CD14-positive monocyte (primary cell): Measurements from ENCODE around the gene EEF2KMT. TPM values are rescaled to one million over a fixed set of nuclear protein-coding genes. Genes with fewer than 3 reads are reported as not detected.
"Not testable (repeated sequence)": the region's sequence is repeated elsewhere in the genome, so short reads cannot be mapped to it uniquely, and the experiment has no call there.

Experiments used
- DNase-seq, 3 donors: peaks; one replicate each; pipeline ENCODE4 v3.0.0-alpha.2; 2011 to 2022
- H2AFZ ChIP-seq: 2 replicates; pipeline ENCODE4 v1.6.0; 2012; ENCODE audit warnings: mild to moderate bottlenecking, low read depth, low read length, inconsistent platforms; ENCODE audit not compliant: insufficient read depth, poor library complexity, severe bottlenecking
- H3K27ac ChIP-seq, 2 donors: 1 replicate in 1 of 2; 2 replicates in 1 of 2; pipeline ENCODE4 v1.5.1; 2012 to 2013; ENCODE audit warnings: low read length in 2 of 2, control low read depth in 1 of 2, inconsistent platforms in 1 of 2, low read depth in 1 of 2, mild to moderate bottlenecking in 1 of 2
- H3K27me3 ChIP-seq, 2 donors: one replicate each; pipeline versions ENCODE4 v1.6.0 to v1.6.1; 2011 to 2013; ENCODE audit warnings: low read length in 2 of 2; ENCODE audit not compliant: control insufficient read depth in 2 of 2, insufficient read depth in 2 of 2
- H3K36me3 ChIP-seq, 2 donors: replicated peaks in 1 of 2; 1 replicate in 1 of 2; 2 replicates in 1 of 2; pipeline versions ENCODE4 v1.5.1 to v1.6.1; 2012 to 2013; ENCODE audit warnings: low read length in 2 of 2, control low read depth in 1 of 2, inconsistent platforms in 1 of 2, mild to moderate bottlenecking in 1 of 2; ENCODE audit not compliant: insufficient read depth in 2 of 2, control insufficient read depth in 1 of 2
- H3K4me1 ChIP-seq, 2 donors: 1 replicate in 1 of 2; 2 replicates in 1 of 2; pipeline versions ENCODE4 v1.5.1 to v1.6.1; 2012 to 2013; ENCODE audit warnings: low read length in 2 of 2, control low read depth in 1 of 2, inconsistent platforms in 1 of 2, mild to moderate bottlenecking in 1 of 2, moderate library complexity in 1 of 2; ENCODE audit not compliant: insufficient read depth in 2 of 2, control insufficient read depth in 1 of 2
- H3K4me2 ChIP-seq: replicated peaks from 2 replicates; pipeline ENCODE3; 2012; ENCODE audit warnings: low read length, moderate library complexity, mild to moderate bottlenecking; ENCODE audit not compliant: poor library complexity, severe bottlenecking; ENCODE audit errors: extremely low read depth
- H3K4me3 ChIP-seq, 3 experiments: fragments of 200-600 bp in 1 of 3; sonication (generic) in 1 of 3; replicated peaks in 1 of 3; 1 replicate in 2 of 3; 2 replicates in 1 of 3; pipeline ENCODE4 v1.5.1; 2011 to 2013; ENCODE audit warnings: low read length in 3 of 3, mild to moderate bottlenecking in 3 of 3, control low read depth in 2 of 3, low read depth in 2 of 3, inconsistent platforms in 1 of 3, moderate library complexity in 1 of 3
- H3K79me2 ChIP-seq: 2 replicates; pipeline ENCODE4 v1.6.0; 2012; ENCODE audit warnings: mild to moderate bottlenecking, control low read depth, inconsistent platforms, low read length, moderate library complexity; ENCODE audit not compliant: insufficient read depth
- H3K9ac ChIP-seq: 2 replicates; pipeline ENCODE4 v1.6.0; 2017; ENCODE audit warnings: low read length, mild to moderate bottlenecking; ENCODE audit not compliant: insufficient read depth, poor library complexity, severe bottlenecking
- H3K9me3 ChIP-seq, 2 donors: replicated peaks in 1 of 2; 1 replicate in 1 of 2; 2 replicates in 1 of 2; pipeline versions ENCODE4 v1.5.1 to v1.6.1; 2012 to 2013; ENCODE audit warnings: low read length in 2 of 2, control low read depth in 1 of 2; ENCODE audit not compliant: control insufficient read depth in 1 of 2, insufficient read depth in 1 of 2
- H4K20me1 ChIP-seq: 2 replicates; pipeline ENCODE4 v1.6.0; 2012; ENCODE audit warnings: mild to moderate bottlenecking, low read length, control low read depth, moderate library complexity; ENCODE audit not compliant: insufficient read depth
- H3K27ac Mint-ChIP-seq, 7 donors: one replicate each; pipeline ENCODE4 v1.8.0; 2020; ENCODE audit warnings: mild to moderate bottlenecking in 7 of 7, mixed read lengths in 7 of 7, moderate library complexity in 6 of 7, inconsistent platforms in 2 of 7
- H3K27me3 Mint-ChIP-seq, 3 donors: one replicate each; pipeline ENCODE4 v1.8.0; 2021 to 2022; ENCODE audit warnings: low read depth in 3 of 3, mild to moderate bottlenecking in 3 of 3, mixed read lengths in 3 of 3, moderate library complexity in 3 of 3, inconsistent platforms in 1 of 3
- H3K36me3 Mint-ChIP-seq, 2 donors: one replicate each; pipeline ENCODE4 v1.8.0; 2020; ENCODE audit warnings: mixed read lengths in 2 of 2, inconsistent platforms in 1 of 2, mild to moderate bottlenecking in 1 of 2
- H3K4me1 Mint-ChIP-seq: one replicate; pipeline ENCODE4 v1.8.0; 2020; ENCODE audit warnings: mild to moderate bottlenecking, mixed read lengths
- H3K4me3 Mint-ChIP-seq, 2 donors: one replicate each; pipeline ENCODE4 v1.8.0; 2020; ENCODE audit warnings: mild to moderate bottlenecking in 2 of 2, mixed read lengths in 2 of 2, moderate library complexity in 1 of 2
- H3K9me3 Mint-ChIP-seq, 7 donors: one replicate each; pipeline ENCODE4 v1.8.0; 2020 to 2022; ENCODE audit warnings: mixed read lengths in 7 of 7, mild to moderate bottlenecking in 6 of 7, moderate library complexity in 6 of 7, inconsistent platforms in 2 of 7
- CTCF ChIP-seq: fragments of 200-600 bp; IDR thresholded peaks from one replicate; pipeline ENCODE4 v1.8.0; 2022; ENCODE audit warnings: antibody characterized with exemption, mild to moderate bottlenecking
- WGBS: methylation state at CpG from one replicate; pipeline ENCODE4 v1.1.5; 2013; ENCODE audit warnings: missing lambda C conversion rate; ENCODE audit not compliant: insufficient coverage; 5-methylcytosine and 5-hydroxymethylcytosine counted together
- intact Hi-C, 2 donors: fragments of 100-400 bp; cut with micrococcal nuclease; formaldehyde crosslinking; loops; one replicate each; pipeline versions ENCODE4 v1.15.0 to v1.15.1; 2023
- polyA plus RNA-seq, 3 donors: library from polyadenylated mRNA; depleted of rRNA in 1 of 3; unstranded in 2 of 3; stranded (reverse) in 1 of 3; fragments of 300-500 nt in 2 of 3; fragments of >200 nt in 1 of 3; fragmentation: Illumina TruSeq in 2 of 3; gene quantifications; 1 replicate in 2 of 3; 2 replicates in 1 of 3; pipeline ENCODE4 v1.2.3, GENCODE V29; 2012 to 2021

EEF2KMT gene
- polyA plus RNA-seq, 3 donors = 4.6 to 6.8 (median 5.5) TPM

- no peak overlapping the region for H2AFZ ChIP-seq
- H3K27ac Mint-ChIP-seq = no peak overlapping the region
- no peak for DNase-seq
- H3K4me2 ChIP-seq = no peak overlapping the region
- intact Hi-C loops = no loop called here
- no peaks in the 10 kb centered on the region for H3K36me3 Mint-ChIP-seq
- H4K20me1 ChIP-seq = no peaks in the 10 kb centered on the region
- peaks cover 0 to 3% (median 0%) of the 10 kb centered on the region in 7 donors for H3K9me3 Mint-ChIP-seq
- WGBS = 50% methylated on average over 2 of the region's 7 CpGs
- no peak overlapping the region for H3K4me3 Mint-ChIP-seq
- H3K36me3 ChIP-seq = no peaks in the 10 kb centered on the region
- peaks cover 10 to 12% (median 10%) of the 10 kb centered on the region in 3 donors for H3K27me3 Mint-ChIP-seq
- H3K9ac ChIP-seq = no peak overlapping the region
- H3K4me3 ChIP-seq = no peak overlapping the region
- H3K27ac ChIP-seq = no peak overlapping the region
- H3K9me3 ChIP-seq = no peaks in the 10 kb centered on the region
- no peaks in the 10 kb centered on the region for H3K4me1 Mint-ChIP-seq
- H3K79me2 ChIP-seq = no peaks in the 10 kb centered on the region
- no peaks in the 10 kb centered on the region for H3K4me1 ChIP-seq
- no peaks in the 10 kb centered on the region for H3K27me3 ChIP-seq
- no peak for TF ChIP-seq CTCF
Measured at GRCh38 chr16:5143761-5144620, 46.4 kb upstream of the EEF2KMT start.

GRCh38 chr16:5140151-5140550 lies 42.6 kb upstream of the EEF2KMT start:
- H2AFZ ChIP-seq, H4K20me1 ChIP-seq, H3K4me3 ChIP-seq, H3K27ac ChIP-seq, H3K4me2 ChIP-seq, H3K4me3 Mint-ChIP-seq, H3K36me3 Mint-ChIP-seq, H3K27me3 ChIP-seq, H3K27ac Mint-ChIP-seq, DNase-seq, H3K79me2 ChIP-seq, H3K9me3 ChIP-seq, H3K36me3 ChIP-seq, H3K4me1 Mint-ChIP-seq, H3K9ac ChIP-seq, H3K9me3 Mint-ChIP-seq, intact Hi-C loops, H3K4me1 ChIP-seq: not testable (repeated sequence)
- peaks cover 16 to 22% (median 21%) of the 10 kb centered on the region in 3 donors for H3K27me3 Mint-ChIP-seq
- WGBS = 50% methylated on average over 2 of the region's 7 CpGs

GRCh38 chr16:5134739-5135452 lies 37.3 kb upstream of the EEF2KMT start:
- WGBS = 52% methylated on average over 9 of the region's 13 CpGs
- H3K4me2 ChIP-seq, H3K4me3 ChIP-seq, DNase-seq, H3K4me1 Mint-ChIP-seq, H3K9ac ChIP-seq, H3K79me2 ChIP-seq, H4K20me1 ChIP-seq, H3K9me3 Mint-ChIP-seq, H3K27me3 ChIP-seq, intact Hi-C loops, H3K9me3 ChIP-seq, H3K27ac ChIP-seq, H3K36me3 ChIP-seq, H3K36me3 Mint-ChIP-seq, H2AFZ ChIP-seq, H3K4me1 ChIP-seq: not testable (repeated sequence)
- H3K27me3 Mint-ChIP-seq = peaks cover 34 to 46% (median 40%) of the 10 kb centered on the region in 3 donors
- H3K4me3 Mint-ChIP-seq = peak overlapping the region in 1 of 2 donors; percentile 23
- H3K27ac Mint-ChIP-seq = peak overlapping the region in 1 of 7 donors; percentile 73
